HG02943 (cell line): ENCODE results near the gene BGLAP.
A peak's percentile ranks its signal among the peaks of the same experiment; 100 is the strongest.

Experiments
- ATAC-seq: cut with Tn5 transposase; IDR thresholded peaks from one replicate; pipeline ENCODE4 v1.9.1; 2021; ENCODE audit warnings: mild to moderate bottlenecking, low read depth, moderate library complexity; ENCODE audit not compliant: unreplicated experiment

BGLAP gene

DNA sequence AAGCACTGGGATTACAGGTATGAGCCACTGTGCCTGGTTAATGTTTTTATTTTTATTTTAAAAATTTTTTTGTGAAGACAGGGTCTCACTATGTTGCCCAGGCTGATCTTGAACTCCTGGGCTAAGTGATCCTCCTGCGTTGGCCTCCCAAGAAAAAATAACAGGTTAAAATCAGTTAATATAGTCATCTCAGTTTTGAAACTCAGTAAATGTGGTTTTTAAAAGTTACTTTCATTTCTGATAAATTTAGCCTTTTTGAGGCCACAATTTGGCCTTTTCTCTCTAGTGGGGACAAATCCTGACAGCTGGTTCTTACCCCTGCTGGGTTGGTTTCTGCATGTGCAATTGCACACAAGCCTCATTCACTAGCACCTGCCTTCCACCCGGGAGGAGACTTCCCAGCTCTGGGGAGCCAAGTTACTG is 15.9 kb upstream of the BGLAP start:
- peak; percentile 59 for ATAC-seq

DNA sequence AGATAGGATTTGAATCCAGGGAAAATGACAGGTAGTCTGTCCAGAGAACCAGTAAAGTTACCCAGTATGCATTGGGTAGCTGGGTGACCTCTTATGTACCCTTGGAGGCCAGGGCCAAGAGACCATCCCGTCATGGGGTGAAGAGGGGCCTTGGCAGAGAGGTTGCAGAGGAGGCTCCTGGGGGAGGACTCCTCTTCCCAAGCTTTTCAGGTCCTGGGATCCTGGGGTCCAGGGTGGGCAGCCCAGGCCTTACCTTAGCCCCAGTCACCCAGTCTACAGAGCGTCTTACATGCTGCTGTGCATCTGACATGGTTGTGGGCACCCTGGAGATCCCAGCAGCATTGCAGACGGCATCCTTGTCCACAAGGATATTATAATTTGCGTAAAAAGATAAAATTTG is 15.2 kb upstream of the BGLAP start:
- no peak for ATAC-seq

DNA sequence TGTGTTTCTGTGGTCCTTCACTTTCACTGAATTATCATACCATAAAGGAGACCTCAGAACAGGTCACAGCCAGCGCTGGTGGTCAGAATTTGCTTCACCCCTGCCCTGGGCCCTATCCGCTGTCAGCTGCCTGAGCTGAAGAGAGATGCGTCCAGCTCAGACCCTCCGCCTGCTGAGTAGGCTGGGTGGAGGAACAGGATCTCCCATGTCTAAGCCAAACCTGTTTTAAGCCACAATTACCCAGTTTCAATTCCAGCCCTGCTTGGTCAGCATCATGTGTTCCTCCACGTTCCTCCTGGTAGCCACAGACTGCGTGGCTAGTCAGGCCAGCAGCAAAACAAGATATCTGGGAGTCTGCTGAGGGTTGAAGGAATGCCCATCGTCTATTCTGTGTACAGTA is 13.5 kb upstream of the BGLAP start:
- no peak for ATAC-seq

DNA sequence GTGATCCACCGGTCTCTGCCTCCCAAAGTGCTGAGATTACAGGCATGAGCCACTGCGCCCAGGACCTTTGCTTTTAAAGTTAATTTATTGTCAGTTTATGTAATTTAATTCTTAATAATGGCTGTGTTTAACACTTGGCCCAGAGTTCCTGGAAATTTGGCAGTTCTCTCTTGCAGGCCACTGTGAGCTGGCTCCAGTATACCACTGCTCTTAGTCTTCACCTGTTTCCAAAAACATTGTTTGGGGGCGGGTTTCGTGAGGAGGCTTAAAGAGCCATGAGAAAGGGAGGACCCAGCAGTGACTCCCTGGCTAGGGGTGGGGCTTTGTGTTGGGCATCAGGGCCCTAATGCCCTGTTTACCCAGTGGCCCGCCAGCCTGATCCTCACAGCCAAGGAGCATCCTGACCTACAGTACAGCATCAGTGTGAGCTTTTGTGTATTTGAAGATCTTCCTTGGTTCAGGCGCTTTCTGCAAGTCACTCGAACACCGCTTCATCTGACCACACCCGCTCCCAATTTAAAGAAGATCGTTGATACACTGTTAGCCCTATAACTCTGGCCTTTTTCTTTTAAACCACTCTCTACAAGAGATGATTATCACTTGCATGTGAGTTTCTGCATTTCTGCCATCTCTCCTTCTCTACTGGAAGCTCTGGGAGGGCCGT is 12.0 kb upstream of the BGLAP start:
- no peak for ATAC-seq

DNA sequence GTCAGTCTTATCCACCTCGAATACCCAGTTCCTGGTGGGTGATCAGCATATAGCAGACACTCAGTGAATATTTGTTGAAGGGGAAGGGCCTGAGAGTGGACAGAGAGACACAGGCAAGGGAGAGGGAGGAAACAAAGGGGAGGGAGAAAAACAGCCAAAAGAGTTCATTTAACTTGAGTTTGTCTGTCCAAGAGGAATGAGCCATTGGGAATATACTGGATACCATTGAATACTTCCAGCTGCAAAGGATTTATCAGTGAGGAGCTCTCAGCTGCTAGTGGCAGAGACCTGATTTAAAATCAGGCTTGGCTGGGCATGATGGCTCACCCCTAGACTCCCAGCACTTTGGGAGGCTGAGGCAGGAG is 11.5 kb upstream of the BGLAP start:
- no peak for ATAC-seq

DNA sequence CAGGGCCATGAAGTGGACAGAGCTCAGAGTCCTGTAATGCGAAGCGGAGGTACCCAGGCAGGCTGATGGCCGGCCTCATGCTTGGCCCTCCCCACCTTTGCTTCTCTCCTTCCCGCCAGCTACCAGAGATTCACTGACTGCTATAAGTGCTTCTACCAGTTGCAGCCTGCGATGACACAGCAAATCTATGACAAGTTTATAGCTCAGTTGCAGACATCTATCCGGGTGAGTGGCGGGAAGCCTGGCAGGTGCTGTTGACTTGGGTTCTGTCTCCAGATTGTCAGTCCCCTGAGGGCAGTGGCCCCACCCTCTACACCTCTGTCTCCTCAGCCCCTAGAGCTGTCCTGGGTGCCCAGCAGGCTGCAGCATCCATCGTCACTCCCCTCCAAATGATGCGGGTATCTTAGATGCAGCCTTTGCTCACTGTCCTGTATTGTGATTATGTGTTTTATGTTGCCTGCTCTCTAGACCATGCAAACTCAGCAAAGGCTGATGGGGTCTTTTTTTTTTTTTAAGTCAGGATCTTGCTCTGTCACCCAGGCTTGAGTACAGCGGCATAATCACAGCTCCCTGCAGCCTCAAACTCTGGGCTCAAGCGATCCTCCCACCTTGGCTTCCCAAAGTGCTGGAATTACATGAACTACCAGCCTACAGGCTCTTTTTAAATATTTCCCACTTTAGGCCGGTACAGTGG is 9.6 kb upstream of the BGLAP start:
- no peak for ATAC-seq

DNA sequence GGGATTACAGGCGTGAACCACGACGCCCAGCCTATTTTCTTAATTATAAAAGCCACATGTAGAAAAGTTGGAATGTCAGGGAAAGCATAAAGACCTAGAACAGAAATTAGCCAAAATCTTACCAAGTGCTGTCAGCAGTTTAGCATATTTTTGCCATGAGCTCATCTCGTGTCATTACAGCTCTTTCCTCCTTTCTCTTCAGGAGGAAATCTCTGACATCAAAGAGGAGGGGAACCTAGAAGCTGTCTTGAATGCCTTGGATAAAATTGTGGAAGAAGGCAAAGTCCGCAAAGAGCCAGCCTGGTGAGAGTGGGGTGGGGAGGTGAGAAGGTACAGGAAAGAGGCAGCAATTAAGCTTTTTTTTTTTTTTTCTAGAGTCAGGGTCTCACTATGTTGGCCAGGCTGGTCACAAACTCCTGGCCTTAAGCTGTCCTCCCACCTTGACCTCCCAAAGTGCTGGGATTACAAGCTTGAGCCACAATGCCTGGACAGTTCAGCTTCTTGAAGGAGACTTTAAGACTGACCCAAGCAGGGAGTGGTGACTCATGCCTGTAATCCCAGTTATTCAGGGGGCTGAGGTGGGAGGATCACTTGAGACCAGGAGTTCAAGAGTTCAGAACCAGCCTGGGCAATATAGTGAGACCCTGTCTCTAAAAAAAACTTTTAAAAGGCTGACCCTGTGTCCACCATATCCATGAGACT is 8.4 kb upstream of the BGLAP start:
- no peak for ATAC-seq

DNA sequence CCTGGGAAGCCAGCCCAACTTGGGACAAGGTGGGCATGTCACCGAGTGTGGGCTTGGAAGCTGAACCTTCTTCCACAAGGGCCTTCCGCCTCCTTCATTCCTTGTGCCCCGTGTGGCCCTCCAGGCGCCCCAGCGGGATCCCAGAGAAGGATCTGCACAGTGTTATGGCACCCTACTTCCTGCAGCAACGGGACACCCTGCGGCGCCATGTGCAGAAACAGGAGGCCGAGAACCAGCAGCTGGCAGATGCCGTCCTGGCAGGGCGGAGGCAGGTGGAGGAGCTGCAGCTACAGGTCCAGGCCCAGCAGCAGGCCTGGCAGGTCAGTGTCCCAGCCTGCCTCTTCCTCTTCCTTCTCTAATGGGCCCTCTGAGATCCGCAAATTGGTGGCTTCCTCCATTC is 5.8 kb upstream of the BGLAP start:
- ATAC-seq, result no peak

DNA sequence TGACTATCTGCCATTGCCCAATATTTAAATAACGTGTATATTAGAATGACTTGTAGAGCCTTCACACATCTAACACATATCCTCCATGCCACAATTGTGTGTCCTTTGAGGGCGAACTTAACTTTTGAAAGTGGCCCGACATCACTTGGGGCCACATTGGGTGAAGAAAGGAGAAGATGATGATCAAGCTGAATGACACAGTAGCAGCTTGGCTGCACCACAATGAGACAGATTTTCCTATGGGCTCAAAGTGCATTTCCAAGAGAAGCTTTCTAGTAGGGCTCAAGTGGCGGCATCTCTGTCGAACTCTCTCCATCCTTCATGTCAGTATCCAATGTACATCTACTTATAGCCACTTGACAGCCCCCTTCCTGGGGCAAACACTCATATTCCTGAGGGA is 3.7 kb upstream of the BGLAP start:
- no peak for ATAC-seq

DNA sequence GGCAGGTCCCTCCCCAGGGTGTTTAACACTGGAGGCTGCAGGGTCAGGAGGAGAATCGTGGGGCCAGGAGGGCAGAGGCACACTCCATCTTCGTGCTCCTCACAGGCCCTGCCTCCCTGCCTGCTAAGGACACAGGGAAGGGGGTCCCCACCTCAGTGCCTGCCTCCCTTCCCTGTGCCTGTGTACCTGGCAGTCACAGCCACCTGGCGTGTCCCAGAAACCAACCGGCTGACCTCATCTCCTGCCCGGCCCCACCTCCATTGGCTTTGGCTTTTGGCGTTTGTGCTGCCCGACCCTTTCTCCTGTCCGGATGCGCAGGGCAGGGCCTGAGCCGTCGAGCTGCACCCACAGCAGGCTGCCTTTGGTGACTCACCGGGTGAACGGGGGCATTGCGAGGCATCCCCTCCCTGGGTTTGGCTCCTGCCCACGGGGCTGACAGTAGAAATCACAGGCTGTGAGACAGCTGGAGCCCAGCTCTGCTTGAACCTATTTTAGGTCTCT is 623 bp upstream of the BGLAP start:
- no peak for ATAC-seq

DNA sequence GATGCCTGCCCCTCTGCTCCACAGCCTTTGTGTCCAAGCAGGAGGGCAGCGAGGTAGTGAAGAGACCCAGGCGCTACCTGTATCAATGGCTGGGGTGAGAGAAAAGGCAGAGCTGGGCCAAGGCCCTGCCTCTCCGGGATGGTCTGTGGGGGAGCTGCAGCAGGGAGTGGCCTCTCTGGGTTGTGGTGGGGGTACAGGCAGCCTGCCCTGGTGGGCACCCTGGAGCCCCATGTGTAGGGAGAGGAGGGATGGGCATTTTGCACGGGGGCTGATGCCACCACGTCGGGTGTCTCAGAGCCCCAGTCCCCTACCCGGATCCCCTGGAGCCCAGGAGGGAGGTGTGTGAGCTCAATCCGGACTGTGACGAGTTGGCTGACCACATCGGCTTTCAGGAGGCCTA is 754 bp downstream of the BGLAP start:
- no peak for ATAC-seq

DNA sequence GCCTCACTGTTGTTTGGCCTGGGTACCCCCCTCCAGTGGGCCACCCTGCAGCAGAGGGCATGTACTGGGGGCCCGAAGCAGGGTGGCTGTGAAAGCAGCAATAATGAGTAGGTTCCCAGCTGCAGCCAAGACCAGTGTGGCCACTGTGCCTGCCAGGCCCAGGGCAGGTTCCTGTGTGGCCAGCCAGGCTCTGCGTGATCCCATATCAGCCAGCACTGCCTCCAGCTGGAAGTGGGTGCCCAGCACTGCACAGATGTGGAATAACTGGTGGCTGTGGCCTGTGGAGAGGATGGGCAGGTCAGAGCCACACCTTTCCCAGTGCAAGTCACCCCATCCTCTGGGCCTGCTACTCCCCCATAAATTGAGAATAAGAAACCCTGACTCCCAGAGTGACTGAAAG is 2.1 kb downstream of the BGLAP start:
- no peak for ATAC-seq

DNA sequence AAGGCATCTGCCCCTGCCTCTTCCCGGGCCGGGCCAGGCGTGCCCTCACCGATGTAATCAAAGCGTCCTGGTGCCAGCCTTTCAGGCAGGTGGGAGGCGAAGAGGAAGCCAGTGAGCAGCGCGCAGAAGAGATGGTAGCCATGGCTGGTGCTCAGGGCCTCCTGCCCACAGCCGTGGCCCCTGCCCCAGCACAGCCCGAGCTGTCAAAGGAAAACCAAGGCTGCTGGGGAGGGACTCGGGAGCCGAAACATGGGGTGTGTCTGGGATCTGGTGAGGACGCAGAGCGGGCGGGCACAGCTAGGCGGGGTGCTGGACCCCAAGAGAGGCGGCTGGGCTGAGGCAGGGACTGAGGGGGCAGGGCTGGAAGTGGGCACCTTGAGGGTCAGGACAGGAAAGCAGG is 2.7 kb downstream of the BGLAP start:
- no peak for ATAC-seq

DNA sequence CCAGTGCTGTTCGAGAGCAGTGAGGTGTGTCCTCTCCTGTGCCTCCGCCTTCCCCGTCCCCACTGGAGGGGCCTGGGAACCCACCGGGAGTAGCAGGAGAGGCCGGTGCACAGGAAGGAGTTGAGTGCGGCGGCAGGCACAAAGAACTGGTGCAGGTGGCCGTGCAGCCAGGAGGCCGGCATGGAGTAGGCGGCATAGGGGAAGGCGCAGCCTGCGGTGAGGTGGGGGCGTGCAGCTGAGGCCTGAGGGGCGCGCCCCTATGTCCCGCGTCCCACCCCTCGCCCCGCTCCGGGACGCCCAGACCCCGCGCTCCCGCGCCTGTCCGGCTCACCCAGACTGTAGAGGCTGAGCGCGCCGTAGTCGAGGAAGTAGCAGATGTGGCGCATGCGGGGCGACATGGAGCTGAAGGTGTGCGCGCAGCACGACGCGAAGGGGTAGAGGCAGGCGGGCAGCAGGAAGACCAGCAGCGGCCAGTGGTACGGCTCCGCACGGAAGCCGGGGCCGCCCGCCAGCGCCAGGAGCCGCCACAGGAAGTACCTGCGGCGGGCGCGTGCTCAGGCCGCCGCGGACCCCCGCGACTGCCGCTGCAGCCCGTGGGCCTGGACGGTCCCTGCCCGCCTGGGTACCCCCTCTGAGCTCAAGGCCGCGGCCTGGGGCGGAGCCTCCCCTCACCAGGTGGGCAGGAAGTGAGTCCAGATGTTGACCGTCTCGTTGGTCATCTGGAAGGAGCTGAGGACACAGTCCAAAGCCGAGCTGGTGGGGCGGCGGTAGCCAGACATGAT is 3.7 kb downstream of the BGLAP start:
- no peak for ATAC-seq

DNA sequence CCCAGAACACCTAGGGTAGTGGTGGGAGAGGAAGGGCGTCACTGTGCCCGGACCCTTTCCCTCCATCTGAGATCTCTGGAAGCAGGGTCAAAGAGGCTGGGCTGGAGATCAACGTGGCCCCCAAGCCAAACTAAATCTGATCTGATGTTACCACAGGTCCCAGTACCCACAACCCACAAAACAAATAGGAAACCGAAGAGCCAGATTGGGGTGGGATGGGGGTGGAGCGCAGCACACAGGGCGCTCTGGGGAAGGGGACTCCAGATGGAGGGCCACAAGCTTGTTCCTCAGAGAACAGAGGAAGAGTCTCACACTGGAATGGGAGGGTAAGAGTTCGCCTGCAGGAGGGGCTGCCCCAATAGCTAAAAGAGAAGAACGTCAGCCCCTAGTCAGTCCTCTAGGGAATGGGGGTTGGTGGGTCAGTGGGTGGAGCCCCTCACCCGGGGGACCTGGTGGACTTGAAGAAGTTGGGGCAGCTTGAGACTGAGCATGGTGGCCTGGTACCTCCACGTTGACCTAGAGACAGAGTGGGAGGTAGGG is 4.3 kb downstream of the BGLAP start:
- no peak for ATAC-seq

DNA sequence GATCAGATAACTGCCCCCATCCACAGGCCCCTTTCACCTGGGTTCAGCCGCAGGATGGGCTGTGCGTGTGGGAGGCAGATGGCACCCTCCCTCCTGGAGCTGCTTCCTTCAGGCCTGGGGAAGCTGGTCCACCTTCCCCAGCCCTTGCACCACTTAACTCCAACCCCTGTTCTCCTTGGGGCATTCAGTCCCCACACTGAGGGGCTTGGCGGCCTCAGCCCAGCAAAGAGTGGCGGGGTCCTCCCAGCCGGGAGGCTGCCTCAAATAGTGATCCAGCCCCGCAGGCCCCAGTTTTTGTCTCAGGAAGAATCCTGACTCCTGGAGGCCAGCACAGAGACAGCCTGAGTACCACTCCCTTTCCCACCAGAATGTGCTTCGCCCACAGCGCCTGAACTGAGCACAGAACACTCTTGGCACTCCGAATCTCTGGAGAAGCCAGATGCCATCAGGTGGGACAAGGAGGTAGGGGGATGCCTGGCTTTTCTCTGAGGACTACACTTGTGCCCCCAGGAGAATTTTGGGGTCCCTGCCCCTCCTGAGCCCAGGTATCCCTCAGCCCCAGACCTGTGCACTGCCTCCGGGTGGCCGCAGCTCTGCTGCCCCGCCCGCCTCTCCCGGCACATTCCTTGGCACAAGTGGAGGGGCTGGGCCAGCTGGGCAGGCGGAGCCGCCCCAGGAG is 4.9 kb downstream of the BGLAP start:
- ATAC-seq, result no peak

DNA sequence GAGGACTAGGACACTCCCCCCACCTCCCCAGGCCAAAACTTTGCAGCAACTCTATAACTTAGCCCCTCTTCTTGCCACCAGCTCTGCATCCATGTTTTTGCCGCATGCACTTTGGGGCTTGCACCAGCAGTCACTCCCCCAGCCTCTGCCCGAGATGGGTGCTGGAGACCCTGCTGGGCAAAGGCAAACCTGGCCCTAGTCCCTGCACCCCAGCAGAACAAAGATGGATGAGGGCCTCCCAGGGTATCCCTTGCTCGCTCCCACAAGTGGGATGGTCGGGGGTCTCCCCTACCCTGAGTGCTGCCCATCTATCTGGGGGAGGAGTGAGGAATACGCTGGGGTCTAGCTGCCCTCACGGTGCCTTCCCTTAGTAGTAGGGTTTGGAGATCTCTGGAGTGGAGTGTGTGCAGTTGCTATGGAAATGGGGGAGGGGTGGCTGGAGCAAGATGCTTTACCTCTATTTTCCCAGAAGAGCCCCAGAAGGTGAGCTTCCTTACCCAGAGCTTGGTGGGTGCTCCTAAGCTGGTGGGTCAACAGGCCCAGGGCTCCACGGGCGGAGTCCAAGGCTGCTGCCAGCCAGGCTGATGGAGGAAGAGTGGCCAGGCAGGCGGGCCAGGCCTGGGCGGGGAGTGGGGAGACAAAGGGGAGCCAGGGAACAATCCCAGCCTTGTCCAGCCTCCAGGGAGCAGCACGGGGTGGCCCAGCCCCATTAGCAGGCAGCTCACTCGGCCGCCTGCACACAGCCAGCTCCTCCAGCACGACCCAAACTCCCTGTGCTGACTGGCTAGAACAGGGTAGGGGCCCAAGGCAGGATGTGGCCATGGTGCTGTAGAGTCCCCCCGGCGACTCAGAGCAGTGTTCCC is 5.7 kb downstream of the BGLAP start, which contains the start of gene PAQR6:
PAQR6 (minus strand) TSS at position 597 of the 863 bp plus-strand sequence. CDS start 1,325 bp downstream, outside the sequence.
- no peak for ATAC-seq

DNA sequence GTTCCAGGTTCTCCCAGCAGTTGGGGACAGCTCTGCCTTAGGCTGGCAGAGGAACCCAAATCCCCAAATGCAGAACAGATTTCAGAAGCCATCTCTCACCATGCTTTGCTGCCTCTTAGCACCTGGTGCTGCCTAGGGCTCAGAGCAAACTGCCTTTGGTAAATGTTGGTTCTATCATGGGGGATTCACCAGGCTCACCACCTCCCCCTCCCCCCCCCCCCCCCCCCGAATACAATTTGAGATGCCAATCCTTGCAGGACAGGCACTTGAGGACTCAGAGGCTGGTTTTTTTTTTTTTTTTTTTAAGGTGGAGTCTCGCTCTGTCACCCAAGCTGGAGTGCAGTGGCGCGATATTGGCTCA is 6.3 kb downstream of the BGLAP start:
- no peak for ATAC-seq

DNA sequence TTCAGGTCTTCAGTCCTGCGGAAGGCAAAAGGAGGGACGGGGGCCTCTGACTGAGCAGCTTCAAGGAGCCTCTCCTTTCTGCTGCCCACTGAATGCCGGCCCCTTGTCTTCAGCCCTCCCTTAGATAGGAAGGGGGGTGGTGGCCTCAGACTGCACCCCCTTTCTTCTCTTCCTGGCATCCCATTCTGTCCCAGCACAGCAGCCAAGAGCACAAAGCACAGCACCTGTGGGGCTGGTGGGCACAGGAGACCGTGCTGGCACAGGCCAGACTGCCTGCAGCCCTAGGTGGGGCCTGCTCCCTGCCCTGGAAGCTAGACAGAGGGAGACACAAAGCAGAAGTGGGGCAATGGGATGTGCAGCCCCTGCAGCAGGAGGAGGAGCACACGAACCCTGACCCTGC is 7.6 kb downstream of the BGLAP start:
- ATAC-seq, result no peak
